ENCODE data around the gene ADSL.
A peak's percentile ranks its signal among the peaks of the same experiment; 100 is the strongest.

The ADSL gene

DNA sequence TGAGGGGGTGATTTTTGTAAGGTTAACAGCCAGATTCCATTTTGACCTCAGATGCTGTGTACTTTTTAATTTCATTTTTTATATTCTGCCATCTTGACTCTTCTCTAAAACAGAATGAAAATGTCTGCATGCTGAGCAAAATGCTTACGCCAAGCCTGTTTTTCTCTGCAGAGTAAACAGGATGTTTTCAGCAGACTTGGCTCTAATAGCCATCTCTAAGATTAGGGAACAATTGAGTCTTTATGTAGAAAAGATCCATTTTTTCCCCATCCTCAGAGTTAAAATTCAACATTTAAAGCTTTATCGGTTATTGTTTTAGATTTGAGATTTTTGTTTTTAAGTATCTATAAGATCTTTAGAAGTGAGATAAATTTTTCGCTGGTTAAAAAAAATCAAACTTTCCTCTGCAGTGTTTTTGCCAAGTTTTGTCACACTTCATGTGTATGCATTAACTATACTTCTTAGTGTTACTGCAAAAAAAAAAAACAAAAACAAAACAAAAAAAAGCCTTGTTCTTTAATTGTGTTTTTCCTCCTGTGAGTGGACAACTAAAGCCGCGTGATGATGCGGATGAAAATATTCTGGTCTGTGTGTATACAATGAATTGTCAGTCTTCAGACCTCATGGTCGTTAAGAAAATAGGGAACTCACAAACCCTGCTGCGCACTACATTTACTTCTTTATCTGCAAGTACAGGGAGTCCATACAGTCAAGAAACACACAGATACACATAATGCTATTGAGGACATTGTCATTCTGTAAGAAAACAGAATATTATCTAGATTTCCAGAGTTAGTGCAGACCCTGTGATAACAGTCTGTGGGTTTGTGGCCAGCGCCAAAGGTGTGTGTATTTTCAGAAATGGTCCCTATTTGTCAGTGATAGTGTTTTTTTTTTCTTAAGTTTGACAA lies 17.5 kb upstream of the ADSL start:
- DNase-seq, result no peak

GRCh38 chr22:40329466-40329865 lies 16.8 kb upstream of the ADSL start:
- DNase-seq, result no peak

GRCh38 chr22:40330086-40330485 lies 16.2 kb upstream of the ADSL start:
- no peak for DNase-seq

- no peak for DNase-seq
Observed at GRCh38 chr22:40330615-40331014, 15.7 kb upstream of the ADSL start.

DNA sequence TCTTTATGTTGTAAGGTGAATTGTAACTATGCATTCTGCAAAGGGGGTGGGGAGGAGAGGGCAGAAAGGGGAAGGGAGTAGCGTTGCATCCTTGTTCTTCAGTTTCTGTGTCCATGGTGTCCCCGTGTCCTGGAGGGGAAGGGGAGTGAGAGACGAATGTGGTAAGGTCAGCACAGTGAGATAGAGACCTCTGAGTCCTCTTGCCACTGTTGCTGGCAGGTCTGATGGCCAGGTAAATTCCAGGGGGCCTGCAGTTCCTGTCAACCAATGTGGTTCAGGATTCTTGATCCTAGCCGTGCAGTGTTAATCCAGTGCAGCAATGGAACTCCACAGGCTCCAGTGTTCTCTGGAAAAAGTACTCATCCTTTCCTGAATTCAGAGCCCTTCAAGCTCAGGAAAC lies 14.6 kb upstream of the ADSL start:
- no peak for DNase-seq

DNA sequence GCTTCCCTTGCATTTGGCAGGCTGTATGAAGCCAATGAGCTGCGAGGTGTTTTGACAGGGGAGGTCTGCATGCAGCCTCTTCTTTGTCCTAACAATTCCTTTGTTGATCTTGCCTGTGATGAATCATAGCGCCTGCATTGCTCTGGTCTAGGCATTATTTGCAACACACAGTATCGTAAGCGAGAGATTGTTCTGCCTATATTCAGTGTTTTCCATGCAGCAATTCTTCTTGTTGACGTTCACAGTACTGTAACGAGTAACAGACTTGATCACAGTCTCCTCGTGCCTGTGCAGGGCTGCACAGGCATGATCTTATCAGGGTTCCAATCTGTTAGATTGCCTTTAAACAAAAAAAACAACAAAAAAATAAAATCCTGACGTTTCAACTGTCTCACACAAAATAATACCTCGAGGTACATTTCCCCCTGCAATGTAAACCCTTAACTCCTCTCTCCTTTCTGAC lies 13.9 kb upstream of the ADSL start:
- DNase-seq, result no peak

DNA sequence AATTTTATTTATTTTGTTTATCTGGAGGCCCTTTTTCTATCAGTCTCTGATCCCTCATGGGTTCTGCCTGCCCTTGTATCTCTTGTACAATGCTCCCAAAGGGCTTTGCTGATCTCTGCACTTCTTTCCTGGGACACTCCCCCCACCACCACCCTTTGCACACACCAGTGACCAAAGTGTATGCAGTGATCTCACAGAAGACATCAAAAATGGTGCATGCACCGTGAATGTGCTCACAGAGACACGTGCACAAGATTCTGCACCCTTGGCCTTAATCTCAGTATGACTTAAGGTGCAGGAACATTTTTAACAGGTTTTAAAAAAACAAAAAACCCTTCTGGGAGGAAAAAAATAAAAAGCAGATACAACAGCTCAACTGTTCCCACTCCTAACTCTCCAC lies 12.2 kb upstream of the ADSL start:
- DNase-seq, result no peak

DNA sequence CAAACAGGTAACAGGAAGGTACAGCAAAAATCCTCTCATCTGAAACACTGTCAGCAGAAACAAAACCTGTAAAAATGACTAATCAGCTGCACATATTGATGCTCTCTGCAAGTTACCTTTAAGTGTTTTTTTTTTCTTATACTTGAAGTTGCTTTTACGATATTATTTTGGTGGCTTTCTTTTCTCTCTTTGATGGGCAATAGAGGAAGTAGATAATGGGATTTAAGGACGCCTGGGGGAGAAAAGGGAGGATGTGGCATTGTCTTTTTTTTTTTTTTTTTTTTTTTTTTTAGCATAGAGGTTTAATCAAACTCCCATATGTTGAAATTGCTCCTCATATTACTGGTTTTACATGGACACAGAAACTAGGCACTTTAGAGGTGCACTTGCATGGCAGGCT lies 11.4 kb upstream of the ADSL start:
- no peak for DNase-seq

DNA sequence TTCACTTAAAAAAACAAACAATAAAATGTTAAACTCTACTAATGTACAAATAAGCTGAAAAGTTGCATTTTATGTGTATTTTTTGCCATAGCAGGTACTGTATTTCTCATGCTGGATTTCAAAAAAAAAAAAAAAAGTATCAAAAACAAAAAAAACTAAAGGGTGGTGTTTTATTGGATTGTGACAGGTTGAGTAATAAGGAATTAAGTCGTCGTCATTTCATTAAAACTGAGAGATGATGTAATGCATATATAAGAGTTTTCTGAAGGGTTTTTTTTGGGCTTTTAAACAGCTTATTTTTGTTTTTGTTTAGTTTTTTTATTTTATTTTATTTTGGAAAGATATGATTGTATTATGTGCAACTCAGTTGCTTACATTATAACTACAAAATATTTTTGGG lies 10.9 kb upstream of the ADSL start:
- no peak for DNase-seq

DNA sequence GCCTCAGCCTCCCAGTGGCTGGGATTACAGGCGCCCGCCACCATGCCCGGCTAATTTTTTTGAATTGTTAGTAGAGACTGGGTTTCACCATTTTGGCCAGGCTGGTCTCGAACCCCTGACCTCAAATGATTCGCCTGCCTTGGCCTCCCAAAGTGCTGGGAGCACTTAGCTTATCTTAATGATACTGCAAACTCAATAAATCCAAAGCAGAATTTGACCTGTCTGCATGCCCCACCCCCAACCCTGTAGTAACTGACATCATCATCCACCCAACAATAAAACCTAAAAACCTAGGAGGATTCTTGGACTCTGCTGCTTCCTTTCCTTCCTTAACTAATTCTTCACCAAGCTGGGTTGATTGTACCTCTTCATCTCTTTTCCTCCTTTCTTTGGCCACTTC lies 6.3 kb upstream of the ADSL start:
- DNase-seq, result no peak

- DNase-seq, result no peak
Observed at GRCh38 chr22:40341604-40342003, 4.7 kb upstream of the ADSL start.

- DNase-seq, result no peak
Observed at GRCh38 chr22:40342521-40342920, 3.8 kb upstream of the ADSL start.

- no peak for DNase-seq
Observed at GRCh38 chr22:40345271-40345670, 1.0 kb upstream of the ADSL start.

- peak in 1 of 2 experiments; percentile 19 for DNase-seq
Observed at GRCh38 chr22:40345815-40346184, 500 bp upstream of the ADSL start.

- no peak for DNase-seq
Observed at GRCh38 chr22:40347300-40347699, 1.0 kb downstream of the ADSL start.

- DNase-seq, result peak in 1 of 2 experiments; percentile 7
Observed at GRCh38 chr22:40348025-40348658, 1.8 kb downstream of the ADSL start.

- DNase-seq, result no peak
Observed at GRCh38 chr22:40352763-40353162, 6.5 kb downstream of the ADSL start.

GRCh38 chr22:40361100-40361499 lies 14.8 kb downstream of the ADSL start:
- DNase-seq, result no peak

DNA sequence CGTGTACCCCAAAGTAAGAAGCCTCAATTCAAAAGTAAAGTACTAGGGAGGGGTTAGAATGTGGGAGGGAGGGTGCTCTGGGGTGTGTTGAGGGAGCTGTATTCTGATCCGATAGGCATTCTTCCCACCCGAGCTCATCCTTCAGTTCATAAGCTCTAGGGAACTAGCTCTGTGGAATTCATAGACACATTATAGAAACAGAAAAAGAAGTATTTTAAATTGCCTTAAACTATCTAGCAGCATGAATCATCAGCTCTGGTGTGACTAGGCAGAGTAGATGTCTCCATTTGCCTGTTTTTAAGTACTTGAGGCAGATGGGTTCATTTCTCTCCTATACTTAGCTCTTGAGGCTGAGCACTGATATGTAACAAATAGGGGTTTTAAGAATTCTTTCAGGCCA lies 16.8 kb downstream of the ADSL start:
- no peak for DNase-seq

DNA sequence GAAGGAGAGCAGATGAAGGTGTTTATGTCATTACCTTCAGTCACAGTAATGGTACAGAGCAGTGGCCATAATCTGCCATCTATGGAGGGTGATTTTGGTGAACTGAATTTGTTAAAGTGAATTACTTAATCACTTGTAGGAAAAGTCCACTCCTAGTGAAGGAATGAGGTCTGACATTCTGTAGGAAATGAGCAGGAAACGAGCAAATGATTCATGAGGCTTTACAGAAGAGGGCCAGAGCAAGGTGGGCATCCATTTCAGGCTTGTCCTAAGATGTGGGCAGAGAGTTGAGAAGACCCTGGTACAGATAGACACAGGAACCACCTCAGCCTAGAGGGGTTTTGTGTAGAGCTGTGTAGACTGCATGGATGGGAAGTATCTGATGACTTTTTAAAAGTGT lies 18.1 kb downstream of the ADSL start:
- DNase-seq, result no peak

DNA sequence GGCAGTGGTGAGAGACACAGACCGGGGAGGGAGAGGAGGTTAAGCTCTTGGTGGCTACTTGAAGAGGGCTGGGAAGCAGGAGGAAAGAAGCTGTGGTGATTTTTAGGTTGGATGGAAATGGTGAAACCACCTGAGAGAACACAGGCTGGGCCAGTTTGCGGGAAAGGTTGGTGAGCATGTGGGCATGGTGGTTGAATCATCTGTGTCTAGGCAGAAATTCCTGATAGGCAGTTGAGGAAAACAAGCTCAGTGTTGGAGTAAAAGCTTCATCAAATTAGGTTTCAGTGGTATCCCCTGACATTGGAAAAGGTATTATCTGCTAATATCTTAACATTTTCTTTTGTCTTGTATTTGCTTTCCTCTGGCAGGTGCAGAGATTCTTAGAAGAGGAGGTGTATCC lies 19.8 kb downstream of the ADSL start:
- no peak for DNase-seq

GRCh38 chr22:40367342-40367741 lies 21.0 kb downstream of the ADSL start:
- DNase-seq, result no peak

GRCh38 chr22:40368016-40368415 lies 21.7 kb downstream of the ADSL start:
- no peak for DNase-seq

- DNase-seq, result no peak
Observed at GRCh38 chr22:40368836-40369235, 22.5 kb downstream of the ADSL start.

DNA sequence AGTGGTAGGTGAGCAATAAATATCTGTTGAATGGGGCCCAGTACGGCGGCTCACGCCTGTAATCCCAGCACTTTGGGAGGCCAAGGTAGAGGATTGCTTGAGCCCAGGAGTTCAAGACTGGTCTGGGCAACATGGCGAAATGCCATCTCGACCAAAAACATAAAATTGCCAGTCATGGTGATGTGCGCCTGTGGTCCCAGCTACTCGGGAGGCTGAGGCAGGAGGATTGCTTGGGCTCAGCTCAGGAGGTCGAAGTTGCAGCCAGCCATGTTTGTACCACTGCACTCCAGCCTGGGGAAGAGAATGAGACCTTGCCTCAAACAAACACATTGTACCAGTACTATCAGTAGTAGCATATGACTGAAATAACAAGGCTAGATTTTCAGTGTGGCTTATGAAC lies 28.3 kb downstream of the ADSL start:
- no peak for DNase-seq

All from NCI-H1930 (cell line).